Activated CD4-positive, alpha-beta T cell treated with anti-CD3 and anti-CD28 coated beads for 48 hours (primary cell): ENCODE measurements around the gene MET.
"Not testable (repeated sequence)": the region's sequence is repeated elsewhere in the genome, so short reads cannot be mapped to it uniquely, and the experiment has no call there.

Experiments
- DNase-seq: peaks from one replicate; pipeline ENCODE4 v3.0.0-alpha.2; 2020

The MET gene

GRCh38 chr7:116698930-116699721 is 27.1 kb downstream of the MET start:
- DNase-seq = no peak

DNA sequence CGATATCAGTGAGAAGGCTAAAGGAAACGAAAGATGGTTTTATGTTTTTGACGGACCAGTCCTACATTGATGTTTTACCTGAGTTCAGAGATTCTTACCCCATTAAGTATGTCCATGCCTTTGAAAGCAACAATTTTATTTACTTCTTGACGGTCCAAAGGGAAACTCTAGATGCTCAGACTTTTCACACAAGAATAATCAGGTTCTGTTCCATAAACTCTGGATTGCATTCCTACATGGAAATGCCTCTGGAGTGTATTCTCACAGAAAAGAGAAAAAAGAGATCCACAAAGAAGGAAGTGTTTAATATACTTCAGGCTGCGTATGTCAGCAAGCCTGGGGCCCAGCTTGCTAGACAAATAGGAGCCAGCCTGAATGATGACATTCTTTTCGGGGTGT is 27.7 kb downstream of the MET start:
- no peak for DNase-seq

- DNase-seq = no peak
Observed at GRCh38 chr7:116702046-116702785, 30.2 kb downstream of the MET start.

DNA sequence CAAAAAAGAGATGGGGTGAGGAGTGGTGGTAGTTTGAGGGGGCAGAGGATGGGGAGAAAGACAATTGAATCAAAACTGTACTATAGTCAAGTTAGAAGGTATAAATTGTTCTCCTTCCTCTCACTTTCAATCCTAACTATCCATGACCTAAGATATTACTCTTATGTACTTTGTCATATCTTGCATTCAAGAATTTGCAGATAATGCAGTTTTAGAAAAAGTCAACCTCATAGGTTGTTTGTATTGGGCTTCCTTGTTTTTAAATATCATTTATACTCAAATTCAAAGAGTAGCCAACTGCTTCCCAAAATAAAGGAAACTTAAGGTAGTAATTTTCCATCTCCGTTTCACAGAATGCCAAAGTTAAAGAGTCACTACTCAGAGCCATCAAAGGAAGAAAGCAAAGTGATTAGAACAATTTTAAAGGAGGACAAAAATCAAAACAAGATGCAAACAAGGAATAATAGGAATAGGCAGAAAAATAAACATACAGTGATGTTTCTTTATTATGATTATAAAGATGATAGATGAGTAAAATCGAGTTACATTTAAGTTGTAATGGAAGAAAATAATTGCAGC is 32.7 kb downstream of the MET start:
- DNase-seq = no peak

DNA sequence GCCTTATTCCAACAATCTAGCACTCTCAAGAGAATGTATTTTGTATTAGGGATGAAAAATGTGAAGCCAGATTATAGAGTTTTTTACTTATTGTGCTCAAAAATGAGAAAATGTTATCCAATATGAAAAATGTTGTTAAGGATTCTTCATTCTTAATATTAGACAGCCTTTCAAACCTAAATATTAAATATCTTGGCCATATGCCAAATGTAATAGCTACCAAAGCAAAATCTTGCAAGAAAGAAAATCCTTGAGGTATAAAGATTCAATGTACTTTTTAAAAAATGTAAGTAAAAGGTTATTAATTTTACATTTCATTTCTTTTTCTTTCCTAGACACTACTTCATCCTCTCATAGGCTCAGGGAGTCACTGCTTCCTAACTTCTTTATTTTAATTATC is 33.4 kb downstream of the MET start:
- no peak for DNase-seq

DNA sequence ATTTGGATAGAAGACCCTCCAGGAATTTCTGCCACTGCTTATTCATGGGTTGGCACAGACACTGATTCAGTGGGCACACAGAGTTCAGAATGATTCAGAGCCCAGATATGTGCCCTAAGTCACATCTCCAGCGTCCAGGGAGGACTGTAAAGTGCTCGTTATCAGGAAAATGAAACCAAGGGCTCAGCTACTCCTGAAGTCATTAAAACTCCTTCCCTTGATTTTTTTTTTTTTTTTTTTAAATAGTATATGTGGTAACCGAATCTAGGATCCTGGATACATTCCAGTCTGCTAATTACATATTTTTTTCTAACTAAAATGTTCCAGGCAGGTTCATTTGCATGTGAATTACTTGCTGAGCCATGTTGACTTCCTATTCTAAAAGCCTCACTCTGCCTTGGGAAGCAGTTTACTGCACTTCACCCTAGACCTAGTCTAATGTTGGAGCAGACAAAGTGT is 34.7 kb downstream of the MET start:
- no peak for DNase-seq

- DNase-seq = no peak
Observed at GRCh38 chr7:116707289-116707688, 35.3 kb downstream of the MET start.

- DNase-seq = no peak
Observed at GRCh38 chr7:116708248-116708647, 36.3 kb downstream of the MET start.

DNA sequence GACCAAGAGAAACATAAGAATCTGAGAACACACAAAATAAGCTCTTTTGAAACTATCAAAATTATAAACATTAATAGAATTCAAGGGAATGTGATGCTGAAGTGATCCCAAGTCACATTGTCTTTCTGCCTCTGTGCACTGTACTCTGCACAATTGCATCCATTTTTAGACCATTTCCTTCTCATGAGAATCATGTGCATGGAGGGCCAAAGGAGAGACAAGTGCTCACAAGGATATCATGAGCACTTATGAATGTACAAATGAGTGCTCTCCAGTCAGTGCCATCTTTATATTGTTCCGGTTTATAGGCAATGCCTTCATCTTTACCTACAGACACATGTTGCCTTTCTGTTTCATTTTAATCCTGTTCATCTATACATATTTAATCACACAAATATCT is 36.9 kb downstream of the MET start:
- DNase-seq = no peak

GRCh38 chr7:116709336-116709735 is 37.3 kb downstream of the MET start:
- DNase-seq = no peak

- no peak for DNase-seq
Observed at GRCh38 chr7:116710764-116711452, 38.9 kb downstream of the MET start.

DNA sequence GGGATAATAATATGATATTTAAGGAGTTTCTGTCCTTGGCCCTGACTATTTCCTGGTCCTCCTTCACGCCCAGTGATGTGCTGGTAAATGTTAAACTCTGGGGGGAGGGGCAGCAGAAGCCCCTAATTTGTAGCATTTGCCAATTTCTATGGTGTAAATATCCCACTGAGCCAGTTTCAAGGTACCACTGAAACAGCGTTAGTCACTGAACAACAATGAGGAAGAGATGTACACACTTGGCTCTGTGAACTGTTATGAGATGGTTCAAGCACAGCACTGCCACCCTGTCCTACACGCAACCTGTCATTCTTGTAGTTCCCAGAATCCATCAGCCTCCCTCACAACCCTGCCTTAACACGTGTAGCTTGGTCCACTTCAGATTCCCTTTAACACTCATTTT is 39.8 kb downstream of the MET start:
- DNase-seq = no peak

DNA sequence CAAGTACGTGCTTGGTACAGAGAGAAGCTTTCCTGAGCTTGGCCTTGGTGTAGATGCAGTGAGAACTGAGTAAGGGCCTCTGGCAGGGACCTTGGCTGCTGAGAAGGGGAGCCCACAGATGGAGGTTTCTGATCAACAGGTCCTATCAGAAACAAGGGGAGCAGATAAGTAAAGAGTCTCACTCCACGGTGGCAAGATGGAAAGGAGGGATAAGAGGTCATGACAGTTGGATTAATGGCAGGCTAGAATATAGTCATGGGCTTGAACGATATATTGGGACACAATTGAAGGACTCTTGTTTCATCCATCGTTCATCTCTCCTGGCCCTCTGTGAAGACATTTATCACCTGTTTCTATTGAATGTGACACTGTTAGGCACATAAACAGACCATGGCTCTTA is 41.5 kb downstream of the MET start:
- DNase-seq = no peak

DNA sequence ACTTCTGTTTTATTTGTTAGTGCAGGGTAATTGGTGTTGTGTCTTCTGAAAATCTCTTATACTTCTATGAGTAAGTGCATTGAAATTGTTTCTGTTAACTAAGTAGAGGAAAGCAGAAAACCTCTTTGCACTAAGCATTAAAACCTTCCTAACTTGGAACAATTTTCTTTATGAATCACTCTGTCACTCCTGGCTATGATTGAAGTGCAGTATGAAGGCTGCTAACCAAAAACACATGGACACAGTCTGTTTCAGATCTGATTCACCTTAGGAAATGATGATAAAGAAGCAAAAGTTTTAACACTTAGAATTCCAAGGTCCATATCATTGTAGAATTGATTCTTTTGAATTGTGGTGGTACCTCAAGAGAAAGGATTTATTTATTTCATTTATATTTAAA is 41.9 kb downstream of the MET start:
- DNase-seq = no peak

GRCh38 chr7:116715077-116715476 is 43.1 kb downstream of the MET start:
- DNase-seq = no peak

DNA sequence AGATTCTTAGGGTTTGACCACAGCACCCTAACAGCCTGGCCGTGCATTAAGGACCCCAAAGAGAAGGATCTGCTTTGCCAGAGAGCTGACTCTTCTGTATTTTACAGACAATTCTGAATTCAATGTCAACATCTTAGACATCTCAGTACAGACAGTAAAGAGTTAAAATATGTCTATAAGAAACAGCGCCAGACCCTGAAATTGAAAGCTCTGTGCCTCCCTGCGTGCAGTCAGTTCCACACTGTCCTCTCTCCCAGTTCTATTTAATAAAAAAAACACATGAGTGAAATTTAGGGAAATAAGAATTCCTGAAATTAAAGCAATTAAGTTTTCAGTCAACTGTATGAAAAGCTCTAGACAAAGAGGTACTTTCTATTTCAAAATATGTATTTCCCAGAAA is 45.1 kb downstream of the MET start:
- DNase-seq = no peak

DNA sequence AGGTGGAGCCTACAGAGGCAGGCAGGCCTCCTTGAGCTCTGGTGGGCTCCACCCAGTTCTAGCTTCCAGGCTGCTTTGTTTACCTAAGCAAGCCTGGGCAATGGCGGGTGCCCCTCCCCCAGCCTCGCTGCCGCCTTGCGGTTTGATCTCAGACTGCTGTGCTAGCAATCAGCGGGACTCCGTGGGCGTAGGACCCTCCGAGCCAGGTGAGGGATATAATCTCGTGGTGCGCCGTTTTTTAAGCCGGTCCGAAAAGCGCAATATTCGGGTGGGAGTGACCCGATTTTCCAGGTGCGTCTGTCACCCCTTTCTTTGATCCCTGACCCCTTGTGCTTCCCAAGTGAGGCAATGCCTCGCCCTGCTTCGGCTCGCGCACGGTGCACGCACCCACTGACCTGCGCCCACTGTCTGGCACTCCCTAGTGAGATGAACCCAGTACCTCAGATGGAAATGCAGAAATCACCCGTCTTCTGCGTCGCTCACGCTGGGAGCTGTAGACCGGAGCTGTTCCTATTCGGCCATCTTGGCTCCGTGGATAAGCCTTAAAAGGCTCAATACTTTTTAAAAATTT is 52.0 kb downstream of the MET start:
- DNase-seq = not testable (repeated sequence)

DNA sequence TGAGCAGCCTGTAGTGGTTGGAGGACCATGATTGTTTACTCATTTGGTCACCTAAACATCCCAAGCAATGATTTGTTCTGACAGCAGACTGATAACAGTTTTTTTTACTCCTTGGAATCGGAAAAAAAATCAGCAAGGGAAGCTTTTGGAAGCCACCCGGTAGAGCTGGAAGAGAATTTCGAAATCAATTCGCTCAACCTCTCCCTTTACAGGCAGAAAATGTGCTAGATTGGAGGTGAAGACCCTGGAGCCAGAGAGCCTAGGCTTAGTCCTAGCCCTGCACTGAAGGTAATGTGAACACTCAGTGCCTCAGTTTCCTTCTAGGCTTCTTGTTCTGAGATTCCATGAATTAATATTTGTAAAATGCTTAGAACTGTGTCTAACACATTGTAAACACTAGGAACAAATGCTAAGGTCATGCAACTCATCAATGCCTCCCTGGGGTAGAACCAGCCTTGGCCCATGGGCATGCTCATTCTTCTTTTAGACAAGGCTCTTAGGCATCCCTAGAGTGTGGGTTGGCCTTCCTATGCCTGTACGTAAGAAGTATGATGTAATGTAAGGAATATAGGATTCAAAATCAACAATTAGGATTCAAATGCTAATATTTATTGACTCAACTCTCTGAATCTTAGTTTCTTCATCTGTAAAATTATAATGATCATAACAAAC is 52.7 kb downstream of the MET start:
- DNase-seq = no peak

DNA sequence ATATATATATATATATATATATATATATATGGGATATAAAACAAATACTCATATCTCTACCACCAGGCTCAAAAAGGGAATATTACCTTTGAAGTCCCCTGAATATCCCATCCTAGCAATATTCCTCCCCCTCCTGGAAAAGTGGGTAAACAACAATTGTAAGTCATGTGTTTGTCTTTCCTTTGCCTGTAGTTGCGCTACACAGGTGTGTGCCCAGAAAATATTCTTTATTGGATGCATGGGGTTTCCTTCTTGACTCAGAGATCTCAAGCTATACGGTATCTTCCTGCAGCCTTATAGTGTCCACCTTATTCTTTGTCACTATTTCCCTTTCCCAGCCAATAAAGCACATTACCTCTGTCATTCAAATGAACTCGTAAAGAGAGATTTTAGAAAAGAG is 54.2 kb downstream of the MET start:
- no peak for DNase-seq

DNA sequence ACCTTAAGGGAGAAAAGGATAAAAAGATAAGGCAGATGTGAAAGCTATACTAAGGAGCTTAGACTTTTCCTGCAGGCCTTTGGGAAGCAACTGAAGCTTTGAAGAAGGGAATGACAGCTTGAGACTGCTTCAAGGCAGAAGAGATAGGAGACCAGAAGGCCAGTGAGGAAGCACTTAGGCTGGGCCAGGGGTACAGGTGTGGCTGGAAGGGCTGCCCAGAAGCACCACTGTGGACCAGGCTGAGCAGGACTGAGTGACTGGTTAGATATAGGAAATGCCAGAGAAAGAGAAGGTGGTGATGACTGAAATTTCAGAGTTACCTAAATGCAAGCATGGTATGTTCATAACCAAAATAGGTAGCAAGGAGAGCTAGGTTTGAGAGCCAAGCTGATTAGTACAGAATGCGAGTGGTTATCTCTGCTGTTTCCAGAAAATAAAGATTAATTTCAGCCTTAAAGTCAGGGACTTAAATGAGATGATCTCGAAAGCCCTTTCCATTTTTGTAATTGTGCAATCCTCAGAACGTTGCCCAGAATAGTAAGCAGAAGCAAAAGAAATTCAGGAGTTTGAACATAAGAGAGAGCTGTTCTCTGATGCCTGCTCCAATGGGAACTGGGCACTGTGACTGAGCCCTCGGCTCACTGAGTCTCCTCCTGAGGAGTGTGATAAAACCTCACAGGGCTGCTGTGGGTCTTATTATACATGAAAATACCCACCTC is 54.9 kb downstream of the MET start:
- no peak for DNase-seq

- no peak for DNase-seq
Observed at GRCh38 chr7:116727432-116728009, 55.5 kb downstream of the MET start.
